ENCODE measurements around the gene PHF21A. TPM values are rescaled to one million over a fixed set of nuclear protein-coding genes. Genes with fewer than 3 reads are reported as not detected.

Gene PHF21A
- total RNA-seq, 4 donors from 2014 or later = 34.4 to 58.6 (median 47.7) TPM

GRCh38 chr11:46114378-46114777 is 6.9 kb downstream of the PHF21A start:
- TF ChIP-seq CTCF (IDR thresholded peaks at IDR 0.05; ENCODE audit: low read depth) = no peak

- no peak for TF ChIP-seq CTCF (IDR thresholded peaks at IDR 0.05; ENCODE audit: low read depth)
These were observed 8.2 kb downstream of the PHF21A start for GRCh38 chr11:46112961-46113607.

GRCh38 chr11:46108751-46109150 is 12.5 kb downstream of the PHF21A start:
- no peak for TF ChIP-seq CTCF (IDR thresholded peaks at IDR 0.05; ENCODE audit: low read depth)

DNA sequence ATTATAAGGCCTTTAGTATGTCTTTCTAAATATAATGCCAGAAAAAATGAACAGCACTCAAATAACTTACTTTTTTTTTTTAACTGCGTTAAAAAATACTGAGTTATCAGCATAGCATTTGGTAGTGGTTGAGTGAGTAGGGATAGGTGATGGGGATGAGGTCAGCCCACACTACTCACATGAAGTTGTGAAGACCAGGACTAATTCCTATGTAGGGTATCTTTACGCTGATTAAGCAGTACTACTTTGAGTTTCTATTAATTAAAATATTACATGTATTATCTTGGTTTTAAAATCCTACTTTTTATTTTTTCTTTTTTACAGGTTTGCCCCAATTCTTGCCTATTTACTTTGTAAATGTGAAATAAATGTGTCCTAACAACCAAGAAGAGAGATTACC is 13.5 kb downstream of the PHF21A start:
- no peak for TF ChIP-seq CTCF (IDR thresholded peaks at IDR 0.05; ENCODE audit: low read depth)

DNA sequence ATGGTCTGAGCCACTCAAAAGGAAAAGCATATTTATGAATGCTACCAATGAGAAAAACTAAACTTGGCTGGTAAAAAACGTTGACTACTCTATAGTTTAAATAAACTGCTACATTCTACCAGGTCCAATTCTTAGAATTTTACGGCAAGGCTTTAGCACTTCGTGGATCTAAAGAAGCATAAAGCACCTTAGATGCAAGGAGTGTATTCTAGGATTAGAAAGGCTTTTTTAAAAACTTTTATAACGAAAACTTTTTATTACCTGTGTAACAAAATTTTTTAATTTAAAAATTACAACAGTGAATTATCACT is 13.9 kb downstream of the PHF21A start:
- no peak for TF ChIP-seq CTCF (IDR thresholded peaks at IDR 0.05; ENCODE audit: low read depth)

- TF ChIP-seq CTCF (IDR thresholded peaks at IDR 0.05; ENCODE audit: low read depth) = no peak
These were observed 14.5 kb downstream of the PHF21A start for GRCh38 chr11:46106530-46107407.

DNA sequence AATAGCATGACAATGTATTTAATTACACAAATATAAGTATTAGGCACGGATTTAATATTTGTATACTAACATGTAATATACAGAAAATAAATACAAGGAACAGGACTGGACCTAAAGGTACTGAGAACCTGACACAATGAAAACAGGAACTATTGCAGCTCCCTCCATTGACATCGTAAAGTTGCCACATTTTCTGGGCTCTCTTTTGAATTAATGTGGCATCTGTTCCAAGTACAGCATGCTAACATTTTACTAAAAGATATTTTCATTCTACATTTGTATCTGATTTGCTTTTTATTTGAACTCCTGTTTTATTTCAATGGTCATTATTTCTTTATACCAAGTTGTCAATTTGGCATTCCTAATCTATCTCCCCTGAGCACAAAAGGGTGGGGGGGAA is 15.3 kb downstream of the PHF21A start:
- no peak for TF ChIP-seq CTCF (IDR thresholded peaks at IDR 0.05; ENCODE audit: low read depth)
